Measurements from ENCODE around the gene GGTA1.
"Not testable (repeated sequence)": the region's sequence is repeated elsewhere in the genome, so short reads cannot be mapped to it uniquely, and the experiment has no call there.

Gene GGTA1

DNA sequence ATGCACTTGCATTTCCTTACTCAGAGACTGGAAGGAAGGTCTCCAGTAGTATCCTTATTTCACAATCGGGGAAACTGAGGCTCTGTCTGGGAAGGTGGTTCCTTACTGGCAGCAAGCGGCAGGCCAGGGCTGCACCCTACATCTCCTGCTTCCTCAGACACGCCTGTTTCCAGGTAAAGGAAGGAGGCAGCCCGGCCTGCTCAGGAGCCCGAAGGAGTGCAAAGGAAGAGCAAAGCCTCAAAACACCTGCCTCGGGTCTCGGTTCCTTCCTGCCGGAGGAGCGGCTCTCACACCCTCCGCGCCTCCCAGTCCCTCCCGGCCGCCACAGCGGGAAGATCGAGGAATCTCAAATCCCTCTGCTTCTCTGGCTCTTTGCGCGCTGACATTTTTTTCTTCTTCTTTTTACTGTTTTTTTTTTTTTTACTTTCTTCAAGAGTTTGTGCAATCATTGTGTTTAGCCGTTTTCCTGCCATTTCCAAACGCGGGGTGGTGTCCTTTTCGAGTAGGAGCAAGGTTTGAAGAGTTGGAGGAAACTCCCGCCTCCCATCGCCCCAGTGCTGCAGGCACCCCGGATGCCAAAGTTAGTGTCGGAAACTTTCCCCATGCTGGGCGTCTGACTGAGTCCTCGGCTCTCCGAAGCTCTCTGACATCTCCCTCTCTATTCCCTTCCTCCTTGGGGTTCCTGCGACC, 1.0 kb downstream of the GGTA1 start:
- no peak for DNase-seq

DNA sequence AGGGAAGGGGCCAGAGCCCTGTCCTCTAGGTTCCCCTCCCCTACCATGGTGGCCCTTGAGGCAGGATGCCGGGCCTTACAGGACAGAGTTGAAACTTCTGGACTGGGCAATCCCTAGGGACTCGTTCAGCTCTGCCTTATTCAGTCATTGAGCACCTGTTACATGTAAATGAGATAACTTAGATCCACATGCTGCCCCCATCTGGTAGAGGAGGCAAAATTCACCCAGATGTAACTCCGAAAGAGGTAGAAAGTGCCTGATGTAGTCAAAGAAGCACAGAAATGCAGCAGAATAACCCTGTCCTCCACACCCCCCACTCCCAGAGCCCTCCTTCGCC, 1.5 kb downstream of the GGTA1 start:
- DNase-seq, result peak; percentile 47

DNA sequence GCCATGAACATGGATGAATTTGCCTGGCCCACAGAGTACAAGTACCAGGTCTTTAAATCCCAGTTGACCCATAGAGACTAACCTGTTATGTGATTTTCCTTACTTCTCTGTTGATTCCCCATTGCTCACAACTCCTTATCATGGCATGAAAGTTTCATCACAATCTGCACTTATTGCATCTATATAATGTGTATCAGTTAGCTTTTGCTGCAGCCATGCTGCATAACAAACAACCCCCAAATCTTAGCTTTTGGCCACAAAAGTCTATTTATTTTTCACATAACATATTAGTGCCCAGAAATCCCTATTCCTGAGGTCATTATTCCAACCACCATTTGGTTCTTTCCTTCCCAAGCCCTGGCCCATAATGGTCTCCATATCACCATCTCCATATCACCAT, 3.7 kb downstream of the GGTA1 start:
- DNase-seq, result no peak

DNA sequence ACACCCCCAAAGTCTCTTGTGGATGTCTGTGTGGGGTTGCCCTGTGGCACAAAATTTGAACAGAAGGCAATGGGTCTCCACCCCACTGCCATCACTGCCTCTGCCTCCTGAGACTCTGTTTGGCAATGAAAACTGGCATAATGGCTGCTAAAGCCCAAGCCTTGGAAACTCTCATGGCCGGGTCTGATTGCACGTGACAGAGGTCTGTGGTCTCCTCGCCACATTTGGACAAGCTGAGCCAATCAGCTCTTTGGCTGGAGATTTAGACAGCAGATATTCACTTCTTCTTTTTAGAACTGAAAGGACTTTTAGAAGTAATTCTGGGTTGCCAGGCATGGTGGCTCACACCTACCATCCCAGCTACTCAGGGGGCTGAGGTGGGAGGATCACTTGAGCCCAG, 5.5 kb downstream of the GGTA1 start:
- no peak for DNase-seq

DNA sequence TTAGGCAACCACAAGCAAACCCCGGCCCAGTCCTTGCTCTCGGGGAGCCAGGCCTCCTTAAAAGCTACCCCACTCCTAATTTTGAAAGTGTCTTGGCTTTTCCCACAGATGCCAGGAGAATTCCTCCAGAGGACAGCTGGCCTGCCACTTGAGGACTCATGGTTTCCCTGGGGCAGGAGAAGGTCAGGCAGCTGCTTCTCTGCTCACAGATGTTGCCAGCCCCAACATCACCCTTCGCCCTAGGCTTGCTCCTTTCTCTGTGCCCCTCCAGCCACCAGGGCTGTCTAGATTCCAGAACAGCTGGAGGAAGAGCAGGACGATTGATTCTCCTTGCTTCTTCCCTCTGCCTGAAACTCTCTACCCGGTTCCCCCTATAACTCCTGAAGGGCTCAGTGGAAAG, 8.5 kb downstream of the GGTA1 start:
- DNase-seq, result no peak

DNA sequence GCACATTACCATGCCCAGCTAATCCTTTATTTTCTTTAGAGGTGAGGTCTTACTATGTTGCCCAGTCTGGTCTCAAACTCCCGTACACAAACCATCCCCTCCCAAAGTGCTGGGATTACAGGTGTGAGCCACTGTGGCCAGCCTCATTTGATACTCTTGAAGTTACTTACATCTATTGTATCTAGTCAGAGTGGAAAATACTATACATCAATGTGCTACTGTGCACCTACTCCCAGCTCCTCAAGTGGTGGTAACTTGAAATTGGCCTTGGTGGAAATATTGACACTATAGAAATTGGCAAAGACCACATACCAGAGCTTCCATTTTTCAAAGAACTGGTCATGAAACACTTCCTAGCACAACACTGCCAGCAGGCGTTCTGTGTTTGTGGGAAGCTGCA, 10.3 kb downstream of the GGTA1 start:
- no peak for DNase-seq

DNA sequence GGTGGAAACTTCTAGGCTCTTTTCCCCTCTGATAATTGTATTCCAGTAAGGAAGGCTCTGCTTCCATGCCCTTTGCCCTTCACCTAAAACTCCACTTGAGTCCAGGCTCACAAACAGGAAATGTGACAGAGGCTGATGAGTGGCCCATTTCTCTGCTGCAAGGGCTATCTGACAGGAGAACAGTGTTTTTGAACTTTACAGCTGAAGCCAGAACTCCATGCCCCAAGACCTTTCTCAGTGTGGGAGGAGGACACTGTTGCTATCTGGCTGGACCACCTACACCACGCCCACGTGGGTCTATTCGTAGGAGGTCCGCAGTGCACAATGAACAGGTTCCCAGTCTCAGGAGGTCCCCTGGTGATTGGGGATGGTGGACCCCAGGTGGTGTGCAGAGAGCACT, 13.6 kb downstream of the GGTA1 start:
- DNase-seq, result no peak

DNA sequence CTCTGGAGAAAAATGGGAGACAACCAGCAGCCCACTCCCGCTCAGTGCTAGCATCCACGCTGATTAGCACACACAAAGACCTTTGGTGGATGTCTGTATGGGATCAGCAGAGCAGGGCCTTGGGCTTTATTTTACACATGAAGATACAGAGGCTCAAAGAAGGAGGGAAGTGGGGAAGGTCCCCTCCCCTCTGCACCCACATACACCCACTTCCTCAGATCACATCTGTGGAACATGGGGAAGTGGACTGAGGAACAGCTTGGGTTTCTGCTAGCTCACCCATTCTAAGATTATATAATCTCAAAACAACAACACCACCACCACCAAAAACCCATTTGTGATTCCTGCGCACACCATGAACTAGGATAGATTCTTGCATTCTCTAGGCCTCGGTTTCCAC, 14.0 kb downstream of the GGTA1 start:
- DNase-seq, result no peak

DNA sequence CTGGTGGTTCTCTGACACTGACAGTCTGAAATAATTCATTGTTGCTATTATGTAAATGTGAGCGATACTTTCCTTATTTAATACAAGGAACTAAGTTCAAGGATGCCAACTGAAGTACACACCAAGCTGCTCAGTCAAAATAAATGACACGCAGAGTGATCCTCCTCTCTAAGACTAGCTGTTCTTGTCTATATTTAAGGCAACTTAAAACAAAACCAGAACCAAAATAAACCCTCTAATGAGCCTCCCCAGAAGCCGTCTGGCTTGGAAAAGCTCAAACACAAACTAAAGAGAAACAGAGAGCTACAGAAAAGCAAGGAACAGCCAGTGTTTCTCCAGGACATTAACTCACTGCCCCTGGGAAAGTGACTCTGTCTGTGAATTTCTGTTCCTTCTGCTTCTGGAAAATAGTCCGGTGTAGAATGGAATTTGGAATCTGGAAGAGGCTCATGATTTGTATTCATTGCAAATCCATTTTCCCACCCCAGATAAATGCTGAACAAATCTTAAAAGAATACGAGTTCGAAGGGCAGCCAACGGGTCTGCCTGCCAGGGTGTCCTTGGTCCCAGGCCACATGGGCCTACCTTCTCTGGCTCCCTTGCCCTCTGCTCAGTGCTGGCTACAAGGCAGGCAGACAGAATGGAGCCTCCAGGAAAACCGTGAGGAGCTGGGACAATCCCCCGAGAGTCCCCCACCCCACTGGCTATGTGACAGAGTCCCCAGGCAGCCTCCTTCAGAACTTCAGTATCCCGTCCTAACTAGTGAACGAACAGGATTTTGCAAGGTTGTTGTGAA, 14.8 kb downstream of the GGTA1 start:
- DNase-seq, result no peak

DNA sequence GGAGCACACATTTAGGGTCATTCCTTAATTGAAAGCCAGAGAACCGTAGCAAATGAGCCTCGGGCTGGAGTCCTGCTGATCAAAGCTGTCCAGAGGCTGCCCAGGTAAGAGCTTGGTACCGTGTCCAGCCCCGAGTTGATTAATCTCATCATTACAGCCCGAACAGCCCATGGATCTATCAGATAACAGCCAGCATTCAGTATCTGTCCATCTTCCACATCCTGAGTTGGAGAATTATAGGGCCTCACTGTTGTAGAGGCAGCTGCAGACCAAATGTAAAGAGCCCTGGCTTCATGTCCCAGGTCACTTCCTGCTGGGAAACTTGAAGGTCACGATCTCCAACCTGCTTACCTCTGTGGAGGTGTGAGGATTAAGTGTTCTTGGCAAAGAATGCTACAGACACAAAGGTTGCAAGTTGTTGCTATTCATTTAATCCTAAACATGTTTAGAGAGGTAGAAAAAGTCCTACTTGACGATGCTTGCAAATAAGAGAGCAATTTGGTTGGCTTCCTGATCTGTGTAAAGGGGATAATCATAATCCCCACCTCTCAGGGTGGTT, 16.1 kb downstream of the GGTA1 start:
- DNase-seq, result no peak

DNA sequence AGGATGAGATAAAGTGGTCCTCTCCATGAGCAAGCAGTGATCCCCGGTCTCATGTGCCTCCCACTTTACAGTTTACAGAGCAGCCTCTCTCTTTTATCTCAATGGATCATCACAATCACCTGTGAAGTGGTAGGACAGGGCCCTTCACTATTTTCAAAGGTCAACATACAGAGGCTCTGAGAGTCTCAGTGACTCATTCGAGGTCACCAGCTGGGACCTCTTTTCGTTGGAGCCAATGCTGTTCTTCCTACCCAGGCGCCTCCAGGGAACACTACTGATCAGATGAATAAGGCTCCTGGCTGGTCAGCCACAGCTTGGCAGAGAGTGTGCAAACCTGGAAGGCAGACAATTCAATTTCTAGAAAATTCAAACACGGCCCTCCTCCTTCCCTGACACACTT, 16.6 kb downstream of the GGTA1 start:
- DNase-seq, result no peak

DNA sequence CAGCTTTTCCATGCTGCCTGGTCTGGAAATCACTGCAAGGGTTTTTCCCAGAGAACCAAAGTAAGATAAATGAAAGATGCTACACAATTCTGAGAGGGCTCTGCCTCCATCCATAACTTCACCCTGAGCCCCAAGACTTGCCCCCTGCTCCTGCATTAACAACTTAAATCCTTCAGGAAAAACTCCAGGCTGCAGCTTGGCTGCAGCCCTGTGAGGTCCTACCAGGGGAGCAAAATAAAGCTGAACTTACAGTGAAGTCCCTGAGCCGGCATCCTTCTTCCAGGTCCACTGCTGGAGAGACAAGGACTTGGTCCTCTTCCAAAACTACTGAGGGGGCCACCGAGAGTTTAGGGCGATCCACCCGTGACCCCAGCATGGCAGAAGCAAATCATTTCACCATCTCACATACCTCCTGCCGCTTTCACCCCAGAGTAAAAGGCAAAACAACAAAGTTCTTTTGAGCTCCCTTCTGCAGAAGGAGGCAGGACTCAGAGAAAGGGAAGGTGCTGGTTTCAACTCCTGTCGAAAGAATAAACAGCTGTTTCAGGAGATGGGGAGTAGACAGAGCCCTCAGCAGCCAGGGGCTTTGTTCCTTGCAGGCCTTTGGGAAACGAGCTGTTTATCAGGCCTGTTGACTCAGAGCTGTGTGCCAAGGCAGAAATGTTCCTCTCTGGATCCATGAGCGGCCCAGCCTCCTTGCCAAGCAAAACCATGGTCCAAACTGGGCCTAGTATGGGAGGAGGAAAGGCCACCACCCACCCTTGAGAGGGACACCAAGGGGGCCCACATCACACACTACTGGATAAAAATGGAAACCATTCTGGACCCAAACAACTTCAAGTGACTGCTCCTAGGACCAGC, 20.6 kb downstream of the GGTA1 start:
- no peak for DNase-seq

DNA sequence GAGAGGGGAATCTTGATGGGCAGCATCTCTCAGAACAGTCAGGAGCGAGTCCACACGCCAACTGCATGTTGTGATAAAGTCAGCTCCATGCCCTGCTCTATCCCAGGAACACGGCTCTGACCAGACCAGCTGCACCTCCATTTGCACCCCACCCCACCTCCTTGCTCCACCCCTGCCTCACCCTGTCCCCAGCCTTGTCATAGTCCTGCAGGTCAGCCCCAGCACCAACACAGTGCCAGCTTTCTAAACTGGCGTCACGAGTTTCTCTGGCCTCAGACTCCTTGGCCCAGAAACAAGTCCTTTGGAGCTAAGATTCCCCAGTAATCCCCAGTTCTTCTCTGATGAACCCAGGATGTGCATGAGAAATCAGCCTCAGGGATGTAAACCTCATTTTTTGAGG, 23.5 kb downstream of the GGTA1 start:
- DNase-seq, result no peak

DNA sequence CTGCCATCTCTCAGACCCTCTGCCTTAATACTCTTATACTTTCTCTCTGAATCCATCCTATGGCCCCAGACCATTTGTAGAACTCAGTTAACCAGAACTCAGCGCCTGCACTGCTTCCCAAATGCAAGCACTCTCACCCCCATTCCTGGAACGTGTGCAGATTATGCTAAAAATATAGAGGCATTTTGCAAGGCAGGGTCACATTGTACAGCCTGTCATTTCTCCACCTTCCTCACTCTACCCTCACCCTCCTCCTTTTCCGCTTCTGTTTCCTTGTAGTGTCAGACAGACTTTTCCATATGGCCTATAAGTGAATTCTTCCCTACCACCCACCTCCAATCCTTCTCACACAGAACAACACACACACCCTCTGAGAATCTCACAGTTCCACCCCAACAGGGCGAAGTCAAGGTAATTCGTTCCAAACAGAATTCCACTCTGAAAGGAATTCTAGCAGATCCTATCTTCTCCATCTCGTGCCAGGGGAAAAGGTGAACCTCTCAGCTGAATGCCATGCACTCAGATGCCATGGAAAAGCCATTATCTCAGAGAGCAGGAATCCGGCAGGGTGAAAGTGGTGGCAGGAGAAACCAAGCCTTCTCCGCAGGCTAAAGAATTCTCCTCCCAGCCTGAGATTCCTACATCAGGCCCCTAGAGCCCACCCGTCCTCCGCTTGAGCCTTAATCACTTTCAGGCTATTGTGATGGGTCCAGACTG, 25.3 kb downstream of the GGTA1 start:
- DNase-seq, result no peak

DNA sequence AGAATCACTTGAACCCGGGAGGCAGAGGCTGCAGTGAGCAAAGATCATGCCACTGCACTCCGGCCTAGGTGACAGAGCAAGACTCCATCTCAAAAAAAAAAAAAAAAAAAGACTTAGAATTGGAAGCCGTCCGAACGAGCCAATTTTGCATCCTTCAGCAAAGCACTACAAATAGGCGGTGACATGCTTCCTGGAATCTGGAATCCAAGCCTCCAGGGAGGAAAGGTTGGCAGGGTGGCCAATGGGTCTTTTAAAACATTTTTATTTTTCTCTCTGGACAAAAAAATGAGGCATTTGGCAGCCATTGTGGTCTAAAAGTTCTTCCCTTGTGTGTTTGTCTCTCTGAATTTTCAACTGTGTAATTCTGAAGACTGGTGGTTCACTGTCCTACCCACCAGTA, 26.4 kb downstream of the GGTA1 start:
- no peak for DNase-seq

DNA sequence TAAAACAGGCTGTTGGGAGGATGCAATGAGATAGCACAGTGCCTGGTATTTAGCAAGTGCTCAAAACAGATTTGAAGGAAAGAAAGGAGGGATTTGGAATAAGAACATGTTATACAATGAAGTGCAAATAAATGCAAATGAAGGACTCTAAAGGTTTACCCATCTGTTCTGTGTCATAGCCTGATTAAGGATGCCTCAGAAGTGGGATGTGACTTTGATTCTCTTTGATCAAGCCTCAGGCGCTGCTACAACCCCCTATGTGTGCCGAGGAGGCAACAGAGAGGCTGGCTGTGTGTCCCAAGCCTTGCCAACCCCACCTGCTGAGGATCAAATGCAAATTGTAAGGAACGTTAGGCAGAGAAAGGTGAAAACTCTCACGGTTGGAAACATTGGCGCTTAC, 27.2 kb downstream of the GGTA1 start:
- no peak for DNase-seq

DNA sequence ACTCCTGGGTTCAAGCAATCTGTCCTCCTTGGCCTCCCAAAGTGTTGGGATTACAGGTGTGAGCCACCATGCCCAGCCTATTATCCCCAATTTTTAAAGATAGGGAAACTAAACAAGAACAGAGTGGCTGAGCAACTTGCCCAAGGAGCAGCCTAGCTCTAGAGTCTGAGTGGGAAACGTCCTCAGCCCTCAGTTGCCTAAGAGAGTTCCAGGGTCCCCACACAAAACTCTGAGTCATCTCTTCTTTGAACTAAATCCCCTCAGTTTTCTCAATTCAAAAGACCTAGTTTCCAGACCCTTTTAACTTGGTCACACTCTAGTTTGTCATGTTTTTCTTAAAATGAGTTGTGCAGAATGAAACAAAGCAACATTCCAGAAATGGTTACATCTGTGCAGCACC, 33.5 kb downstream of the GGTA1 start:
- DNase-seq, result no peak

DNA sequence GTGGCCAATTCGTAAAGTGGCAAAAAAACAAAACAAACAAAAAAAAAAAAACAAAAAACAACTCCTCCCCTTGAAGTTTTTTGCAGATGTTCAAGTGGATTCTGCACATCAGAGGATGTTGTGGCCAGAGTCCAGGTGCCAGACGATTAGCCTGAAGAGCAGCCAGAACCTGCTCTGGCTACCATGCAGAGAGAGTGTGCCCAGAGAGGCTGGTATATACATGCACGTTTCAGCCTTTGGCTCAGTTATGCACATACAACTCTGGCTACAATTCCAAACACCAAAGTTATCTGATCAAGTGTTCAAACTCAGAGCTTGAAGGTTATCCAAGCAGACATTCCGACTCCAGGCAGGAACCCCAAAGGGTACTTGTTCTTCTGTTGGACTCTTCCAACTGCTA, 34.7 kb downstream of the GGTA1 start:
- DNase-seq, result no peak

DNA sequence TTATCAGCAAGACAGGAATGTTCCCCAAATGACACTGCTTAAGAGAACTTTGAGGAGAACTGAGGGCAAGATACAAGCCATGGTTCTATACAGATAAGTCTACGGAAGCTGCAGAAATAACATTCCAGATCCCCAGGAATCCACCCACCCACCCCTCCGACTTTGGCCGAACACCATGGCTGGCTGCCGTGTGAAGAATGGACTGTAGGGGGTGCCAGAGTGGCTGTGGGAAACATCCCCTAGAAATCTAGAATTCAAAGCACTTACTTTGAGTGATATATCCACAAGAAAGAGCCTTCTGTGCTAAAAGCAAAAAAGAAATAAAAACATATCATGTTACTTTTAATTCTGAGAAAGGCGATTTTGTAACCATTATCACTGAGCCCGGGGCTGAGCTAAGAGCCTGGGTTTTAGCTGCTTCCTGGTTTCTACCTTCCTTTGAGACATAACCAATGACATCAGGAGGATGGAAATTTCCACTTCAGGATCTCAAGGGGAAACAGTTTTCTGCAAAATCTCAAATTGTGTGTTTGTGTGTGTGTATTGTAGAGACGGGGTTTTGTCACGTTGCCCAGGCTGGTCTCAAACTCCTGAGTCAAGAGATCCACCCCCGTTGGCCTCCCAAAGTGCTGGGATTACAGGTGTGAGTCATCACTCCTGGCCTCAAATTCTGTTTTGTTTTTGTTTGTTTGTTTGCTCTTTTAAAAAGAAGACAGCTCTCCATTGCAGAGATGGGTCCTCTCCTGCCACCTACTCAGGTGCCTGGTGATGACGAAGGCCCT, 36.4 kb downstream of the GGTA1 start:
- DNase-seq, result no peak

DNA sequence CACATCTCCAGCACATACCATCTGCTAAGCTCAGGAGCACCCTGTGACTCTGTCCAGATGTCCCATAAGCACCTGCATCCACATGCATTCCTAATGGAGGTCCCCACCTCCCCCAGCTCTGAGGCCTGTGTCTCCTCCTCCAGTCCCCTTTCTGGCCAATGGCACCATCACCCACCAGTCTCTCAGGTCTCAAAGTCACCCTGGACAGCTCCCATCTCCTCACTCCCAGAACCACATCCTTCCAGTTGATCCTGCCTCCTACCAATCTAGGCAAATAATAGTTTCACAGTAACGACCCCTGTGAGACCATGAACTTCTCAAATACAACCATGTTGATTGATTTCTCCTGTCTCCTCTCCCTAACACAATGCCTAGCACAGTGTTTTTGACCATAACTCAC, 40.1 kb downstream of the GGTA1 start:
- DNase-seq, result no peak

DNA sequence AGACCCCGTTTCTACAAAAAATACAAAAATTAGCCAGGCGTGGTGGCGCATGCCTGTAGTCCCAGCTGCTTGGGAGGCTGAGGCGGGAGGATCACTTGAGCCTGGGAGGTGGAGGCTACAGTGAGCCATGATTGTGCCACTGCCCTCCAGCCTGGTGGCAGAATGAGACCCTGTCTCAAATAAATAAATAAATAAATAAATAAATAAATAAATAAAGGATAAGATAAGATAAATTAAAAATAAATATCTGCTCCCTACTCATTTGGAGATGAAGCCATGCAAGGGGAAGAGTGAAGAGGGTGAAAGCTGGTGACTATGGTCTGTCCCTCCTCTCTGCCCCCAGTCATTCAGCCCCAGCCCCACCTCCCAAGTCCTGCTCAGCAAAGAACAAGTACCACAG, 41.2 kb downstream of the GGTA1 start:
- DNase-seq, result not testable (repeated sequence)
